Activated B cell treated with CpG ODN at 0.5 μM for 24 hours (primary cell): ENCODE measurements around the gene PNPLA7. TPM values are rescaled to one million over a fixed set of nuclear protein-coding genes. Genes with fewer than 3 reads are reported as not detected.

Experiments
- ATAC-seq: fragments of 200-7000 bp; cut with Tn5 transposase; one replicate; pipeline ENCODE4 v1.10.0; 2021; ENCODE audit warnings: low read depth, mild to moderate bottlenecking, moderate library complexity
- CTCF ChIA-PET: fragments of 350-600 bp; sonication (Branson Sonifier 250); formaldehyde crosslinking; loops from one replicate; lab custom pipeline; 2021; ENCODE audit warnings: antibody characterized with exemption; lab: Charles Lee
- POLR2A ChIA-PET: fragments of 350-600 bp; sonication (Branson Sonifier 250); formaldehyde crosslinking; loops from one replicate; lab custom pipeline; 2021; ENCODE audit warnings: antibody characterized with exemption; lab: Charles Lee
- DNase-seq: peaks from one replicate; pipeline ENCODE4 v3.0.0; 2022
- H3K27ac Mint-ChIP-seq: one replicate; pipeline ENCODE4 v1.8.0; 2020; ENCODE audit warnings: mixed read lengths
- H3K27me3 Mint-ChIP-seq: one replicate; pipeline ENCODE4 v1.8.0; 2021; ENCODE audit warnings: mixed read lengths
- H3K36me3 Mint-ChIP-seq: one replicate; pipeline ENCODE4 v1.8.0; 2021; ENCODE audit warnings: low read depth, mixed read lengths
- H3K4me1 Mint-ChIP-seq: one replicate; pipeline ENCODE4 v1.8.0; 2021; ENCODE audit warnings: mixed read lengths
- H3K4me3 Mint-ChIP-seq: one replicate; pipeline ENCODE4 v1.8.0; 2020; ENCODE audit warnings: mild to moderate bottlenecking, mixed read lengths
- H3K9me3 Mint-ChIP-seq: one replicate; pipeline ENCODE4 v1.8.0; 2020; ENCODE audit warnings: mixed read lengths
- intact Hi-C: fragments of 100-400 bp; cut with micrococcal nuclease; formaldehyde crosslinking; loops from one replicate; pipeline ENCODE4 v1.15.1; 2024
- total RNA-seq: library from RNA; stranded (reverse); gene quantifications from 2 replicates; pipeline ENCODE4 v1.2.3, GENCODE V29; 2022
- TF ChIP-seq, protein P1 (sequence below): fragments of 200-600 bp; IDR thresholded peaks from one replicate; pipeline ENCODE4 v1.8.0; 2022; ENCODE audit warnings: antibody characterized with exemption, mild to moderate bottlenecking

Gene PNPLA7
- total RNA-seq, 1 donor from 2014 or later = 5.5 TPM

GRCh38 chr9:137493364-137494103 is 56.7 kb downstream of the PNPLA7 start:
- intact Hi-C loops = no loop called here
- H3K4me1 Mint-ChIP-seq = no peaks in the 10 kb centered on the region

DNA sequence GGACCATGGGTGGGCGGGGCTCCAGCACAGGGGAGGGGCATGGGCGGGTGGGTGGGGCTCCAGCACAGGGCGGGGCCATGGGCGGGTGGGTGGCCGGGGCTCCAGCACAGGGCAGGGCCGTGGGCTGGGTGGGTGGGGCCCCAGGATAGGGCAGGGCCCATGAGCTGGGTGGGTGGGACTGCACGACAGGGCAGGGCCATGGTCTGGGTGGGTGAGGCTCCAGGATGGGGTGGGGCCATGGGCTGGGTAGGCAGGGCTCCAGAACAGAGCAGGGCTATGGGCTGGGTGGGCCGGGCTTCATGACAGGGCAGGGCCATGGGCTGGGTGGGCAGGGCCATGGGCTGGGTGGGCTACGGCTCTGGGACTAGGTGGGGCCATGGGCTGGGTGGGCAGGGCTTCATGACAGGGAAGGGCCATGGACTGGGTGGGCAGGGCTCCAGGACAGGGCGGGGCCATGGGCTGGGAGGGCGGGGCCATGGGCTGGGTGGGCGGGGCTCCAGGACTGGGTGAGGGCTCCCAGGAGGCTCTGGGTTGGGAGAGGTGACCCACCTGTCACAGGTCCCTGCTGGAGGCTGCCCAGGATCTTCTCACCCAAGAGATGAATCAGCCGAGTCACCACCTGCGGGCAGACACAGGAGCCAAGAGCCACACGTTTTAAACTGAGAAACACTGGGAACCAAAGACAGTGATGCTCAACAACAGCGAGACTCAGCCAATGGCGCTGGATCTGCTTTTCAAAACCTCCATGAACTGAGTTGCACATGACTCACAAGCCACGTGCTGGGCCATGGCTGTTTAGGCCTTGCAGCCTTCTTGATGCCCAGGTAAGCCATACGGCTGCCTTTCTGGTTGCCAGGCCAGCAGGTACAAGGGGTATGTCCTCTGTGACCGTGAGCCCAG is 57.5 kb downstream of the PNPLA7 start:
- ATAC-seq (peak; percentile 58), DNase-seq (no peak)
- Mint-ChIP-seq H3K27me3 (no peaks in the 10 kb centered on the region), H3K4me3 (no peak overlapping the region), H3K9me3 (no peaks in the 10 kb centered on the region), H3K4me1 (no peaks in the 10 kb centered on the region), H3K27ac (no peak overlapping the region), H3K36me3 (peaks cover 5% of the 10 kb centered on the region)
- intact Hi-C loops = no loop called here
- TF ChIP-seq, protein P1, sequence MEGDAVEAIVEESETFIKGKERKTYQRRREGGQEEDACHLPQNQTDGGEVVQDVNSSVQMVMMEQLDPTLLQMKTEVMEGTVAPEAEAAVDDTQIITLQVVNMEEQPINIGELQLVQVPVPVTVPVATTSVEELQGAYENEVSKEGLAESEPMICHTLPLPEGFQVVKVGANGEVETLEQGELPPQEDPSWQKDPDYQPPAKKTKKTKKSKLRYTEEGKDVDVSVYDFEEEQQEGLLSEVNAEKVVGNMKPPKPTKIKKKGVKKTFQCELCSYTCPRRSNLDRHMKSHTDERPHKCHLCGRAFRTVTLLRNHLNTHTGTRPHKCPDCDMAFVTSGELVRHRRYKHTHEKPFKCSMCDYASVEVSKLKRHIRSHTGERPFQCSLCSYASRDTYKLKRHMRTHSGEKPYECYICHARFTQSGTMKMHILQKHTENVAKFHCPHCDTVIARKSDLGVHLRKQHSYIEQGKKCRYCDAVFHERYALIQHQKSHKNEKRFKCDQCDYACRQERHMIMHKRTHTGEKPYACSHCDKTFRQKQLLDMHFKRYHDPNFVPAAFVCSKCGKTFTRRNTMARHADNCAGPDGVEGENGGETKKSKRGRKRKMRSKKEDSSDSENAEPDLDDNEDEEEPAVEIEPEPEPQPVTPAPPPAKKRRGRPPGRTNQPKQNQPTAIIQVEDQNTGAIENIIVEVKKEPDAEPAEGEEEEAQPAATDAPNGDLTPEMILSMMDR = no peak
- ChIA-PET POLR2A (interaction anchor here (0.6 kb wide), 1 partner anchor 44 kb away, joined by 3 read pairs; no protein-coding TSS in a partner anchor), CTCF (no interaction called here)

More at GRCh38 chr9:137493364-137494103, 56.7 kb downstream of the PNPLA7 start:
- CTCF ChIA-PET = no interaction called here
- no peaks in the 10 kb centered on the region for H3K9me3 Mint-ChIP-seq
- no peak overlapping the region for H3K4me3 Mint-ChIP-seq
- ATAC-seq (no peak), DNase-seq (no peak)
- POLR2A ChIA-PET = no interaction called here
- TF ChIP-seq, protein P1 = no peak
- H3K27ac Mint-ChIP-seq = no peak overlapping the region
- H3K27me3 Mint-ChIP-seq = no peaks in the 10 kb centered on the region
- peaks cover 6% of the 10 kb centered on the region for H3K36me3 Mint-ChIP-seq

GRCh38 chr9:137491735-137492432 is 58.3 kb downstream of the PNPLA7 start:
- no peaks in the 10 kb centered on the region for H3K4me1 Mint-ChIP-seq
- TF ChIP-seq, protein P1 = no peak
- H3K9me3 Mint-ChIP-seq = no peaks in the 10 kb centered on the region
- H3K36me3 Mint-ChIP-seq = peaks cover 4% of the 10 kb centered on the region
- no peak overlapping the region for H3K4me3 Mint-ChIP-seq
- intact Hi-C loops = no loop called here
- CTCF ChIA-PET = interaction anchor here (0.6 kb wide), 1 partner anchor 45 kb away, joined by 3 read pairs; no protein-coding TSS in a partner anchor
- H3K27ac Mint-ChIP-seq = no peak overlapping the region
- ATAC-seq (no peak), DNase-seq (no peak)
- POLR2A ChIA-PET = interaction anchor here (0.6 kb wide), 1 partner anchor 44 kb away, joined by 3 read pairs; no protein-coding TSS in a partner anchor
- no peaks in the 10 kb centered on the region for H3K27me3 Mint-ChIP-seq

DNA sequence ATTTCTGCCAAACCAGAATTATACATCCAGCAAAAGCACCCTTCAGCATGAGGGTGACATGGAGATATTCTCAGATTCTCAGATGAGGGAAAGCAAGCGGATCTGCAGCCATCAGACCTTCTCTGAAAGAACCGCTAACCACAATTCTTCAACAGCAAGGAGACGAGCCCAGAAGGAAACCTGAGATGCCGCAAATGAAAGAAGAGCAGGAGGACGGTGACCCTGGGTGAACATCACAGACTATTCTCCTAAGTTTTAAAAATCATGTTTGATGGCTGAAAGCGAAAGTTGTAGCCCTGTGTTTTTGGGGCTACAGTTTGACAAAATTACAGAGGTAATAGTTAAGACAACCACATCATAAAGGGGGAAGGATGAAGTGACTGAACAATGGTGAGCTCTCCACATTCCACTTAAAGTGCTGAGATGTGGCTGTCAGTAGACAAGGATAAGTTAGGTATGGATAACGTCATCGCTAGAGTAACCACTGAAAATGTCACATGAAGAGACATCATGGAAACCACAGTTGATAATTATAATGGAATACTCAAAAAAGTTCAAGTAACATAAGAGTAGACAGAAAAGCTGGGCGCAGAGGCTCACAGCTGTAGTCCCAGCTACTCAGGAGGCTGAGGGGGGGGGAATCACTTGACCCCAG is 59.5 kb downstream of the PNPLA7 start:
- TF ChIP-seq, protein P1 = no peak
- Mint-ChIP-seq H3K9me3 (no peaks in the 10 kb centered on the region), H3K27ac (no peak overlapping the region), H3K27me3 (no peaks in the 10 kb centered on the region), H3K4me3 (no peak overlapping the region), H3K4me1 (no peaks in the 10 kb centered on the region), H3K36me3 (peaks cover 4% of the 10 kb centered on the region)
- intact Hi-C loops = no loop called here
- CTCF ChIA-PET = no interaction called here
- POLR2A ChIA-PET = no interaction called here
- DNase-seq (no peak), ATAC-seq (no peak)
